Stimulated activated naive CD8-positive, alpha-beta T cell treated with anti-CD3 and anti-CD28 coated beads, Interleukin-15, Interleukin-2, amounts not matched to agents 100 ng/mL and 50 ng/mL, for 24 hours (primary cell): ENCODE results near the gene ADGRF1.
"Not testable (repeated sequence)": the region's sequence is repeated elsewhere in the genome, so short reads cannot be mapped to it uniquely, and the experiment has no call there.

ENCODE experiments used
- H3K27ac Mint-ChIP-seq: one replicate; pipeline ENCODE4 v1.8.0; 2021; ENCODE audit warnings: mild to moderate bottlenecking, mixed read lengths
- H3K27me3 Mint-ChIP-seq: one replicate; pipeline ENCODE4 v1.8.0; 2021; ENCODE audit warnings: mixed read lengths
- H3K36me3 Mint-ChIP-seq: one replicate; pipeline ENCODE4 v1.8.0; 2021; ENCODE audit warnings: low read depth, mixed read lengths
- H3K4me1 Mint-ChIP-seq: one replicate; pipeline ENCODE4 v1.8.0; 2021; ENCODE audit warnings: low read depth, mixed read lengths
- H3K4me3 Mint-ChIP-seq: one replicate; pipeline ENCODE4 v1.8.0; 2021; ENCODE audit warnings: mild to moderate bottlenecking, mixed read lengths
- H3K9me3 Mint-ChIP-seq: one replicate; pipeline ENCODE4 v1.8.0; 2021; ENCODE audit warnings: mixed read lengths

The ADGRF1 gene

GRCh38 chr6:47016261-47016660 is 25.9 kb downstream of the ADGRF1 start:
- peaks cover 14% of the 10 kb centered on the region for H3K9me3 Mint-ChIP-seq
- H3K27ac Mint-ChIP-seq: no peak overlapping the region
- H3K4me3 Mint-ChIP-seq: no peak overlapping the region
- no peaks in the 10 kb centered on the region for H3K36me3 Mint-ChIP-seq
- peaks cover 8% of the 10 kb centered on the region for H3K27me3 Mint-ChIP-seq
- H3K4me1 Mint-ChIP-seq: no peaks in the 10 kb centered on the region

- Mint-ChIP-seq H3K27me3 (peaks cover 5% of the 10 kb centered on the region), H3K4me1 (no peaks in the 10 kb centered on the region), H3K36me3 (no peaks in the 10 kb centered on the region), H3K4me3 (no peak overlapping the region), H3K27ac (no peak overlapping the region), H3K9me3 (peaks cover 14% of the 10 kb centered on the region)
Observed at GRCh38 chr6:47014401-47014800, 27.7 kb downstream of the ADGRF1 start.

GRCh38 chr6:47009583-47009982 is 32.5 kb downstream of the ADGRF1 start:
- peaks cover 14% of the 10 kb centered on the region for H3K9me3 Mint-ChIP-seq
- H3K27ac Mint-ChIP-seq: no peak overlapping the region
- H3K36me3 Mint-ChIP-seq: no peaks in the 10 kb centered on the region
- H3K4me1 Mint-ChIP-seq: no peaks in the 10 kb centered on the region
- H3K27me3 Mint-ChIP-seq: peaks cover under 1% of the 10 kb centered on the region
- no peak overlapping the region for H3K4me3 Mint-ChIP-seq

- H3K27ac Mint-ChIP-seq: no peak overlapping the region
- H3K27me3 Mint-ChIP-seq: peaks cover 8% of the 10 kb centered on the region
Observed at GRCh38 chr6:47008397-47008763, 33.8 kb downstream of the ADGRF1 start.

GRCh38 chr6:47007657-47008396 is 34.3 kb downstream of the ADGRF1 start:
- Mint-ChIP-seq H3K4me1 (no peaks in the 10 kb centered on the region), H3K9me3 (peaks cover 4% of the 10 kb centered on the region), H3K27me3 (peaks cover 10% of the 10 kb centered on the region), H3K4me3 (no peak overlapping the region), H3K36me3 (no peaks in the 10 kb centered on the region), H3K27ac (no peak overlapping the region)

More at GRCh38 chr6:47008397-47008763, 33.8 kb downstream of the ADGRF1 start:
- no peak overlapping the region for H3K4me3 Mint-ChIP-seq
- no peaks in the 10 kb centered on the region for H3K4me1 Mint-ChIP-seq
- H3K9me3 Mint-ChIP-seq: peaks cover 4% of the 10 kb centered on the region
- H3K36me3 Mint-ChIP-seq: no peaks in the 10 kb centered on the region

- no peaks in the 10 kb centered on the region for H3K36me3 Mint-ChIP-seq
- no peaks in the 10 kb centered on the region for H3K9me3 Mint-ChIP-seq
- H3K4me3 Mint-ChIP-seq: no peak overlapping the region
- no peak overlapping the region for H3K27ac Mint-ChIP-seq
- no peaks in the 10 kb centered on the region for H3K4me1 Mint-ChIP-seq
- peaks cover 13% of the 10 kb centered on the region for H3K27me3 Mint-ChIP-seq
Observed at GRCh38 chr6:47005486-47005885, 36.6 kb downstream of the ADGRF1 start.

GRCh38 chr6:47004463-47004862 is 37.7 kb downstream of the ADGRF1 start:
- H3K9me3 Mint-ChIP-seq: no peaks in the 10 kb centered on the region
- H3K4me3 Mint-ChIP-seq: no peak overlapping the region
- H3K4me1 Mint-ChIP-seq: no peaks in the 10 kb centered on the region
- peaks cover 13% of the 10 kb centered on the region for H3K27me3 Mint-ChIP-seq
- no peaks in the 10 kb centered on the region for H3K36me3 Mint-ChIP-seq
- no peak overlapping the region for H3K27ac Mint-ChIP-seq

GRCh38 chr6:47000842-47001241 is 41.3 kb downstream of the ADGRF1 start:
- H3K4me1 Mint-ChIP-seq: no peaks in the 10 kb centered on the region
- no peak overlapping the region for H3K4me3 Mint-ChIP-seq
- no peaks in the 10 kb centered on the region for H3K36me3 Mint-ChIP-seq
- no peaks in the 10 kb centered on the region for H3K9me3 Mint-ChIP-seq
- peaks cover 28% of the 10 kb centered on the region for H3K27me3 Mint-ChIP-seq
- no peak overlapping the region for H3K27ac Mint-ChIP-seq

GRCh38 chr6:46998436-46999017 is 43.6 kb downstream of the ADGRF1 start:
- H3K4me3 Mint-ChIP-seq: no peak overlapping the region
- no peaks in the 10 kb centered on the region for H3K4me1 Mint-ChIP-seq
- H3K27ac Mint-ChIP-seq: no peak overlapping the region
- no peaks in the 10 kb centered on the region for H3K36me3 Mint-ChIP-seq
- no peaks in the 10 kb centered on the region for H3K9me3 Mint-ChIP-seq
- H3K27me3 Mint-ChIP-seq: peaks cover 23% of the 10 kb centered on the region

GRCh38 chr6:46997646-46998045 is 44.5 kb downstream of the ADGRF1 start:
- Mint-ChIP-seq H3K4me1 (no peaks in the 10 kb centered on the region), H3K36me3 (no peaks in the 10 kb centered on the region), H3K4me3 (no peak overlapping the region), H3K27me3 (peaks cover 20% of the 10 kb centered on the region), H3K27ac (no peak overlapping the region), H3K9me3 (no peaks in the 10 kb centered on the region)

GRCh38 chr6:46996860-46997641 is 45.1 kb downstream of the ADGRF1 start:
- H3K9me3 Mint-ChIP-seq: no peaks in the 10 kb centered on the region
- no peaks in the 10 kb centered on the region for H3K4me1 Mint-ChIP-seq
- no peak overlapping the region for H3K4me3 Mint-ChIP-seq
- peaks cover 23% of the 10 kb centered on the region for H3K27me3 Mint-ChIP-seq
- no peaks in the 10 kb centered on the region for H3K36me3 Mint-ChIP-seq
- H3K27ac Mint-ChIP-seq: no peak overlapping the region

GRCh38 chr6:46994933-46995332 is 47.2 kb downstream of the ADGRF1 start:
- Mint-ChIP-seq H3K9me3 (no peaks in the 10 kb centered on the region), H3K27ac (no peak overlapping the region), H3K4me1 (no peaks in the 10 kb centered on the region), H3K4me3 (no peak overlapping the region), H3K36me3 (no peaks in the 10 kb centered on the region), H3K27me3 (peaks cover 32% of the 10 kb centered on the region)

GRCh38 chr6:46993846-46994245 is 48.3 kb downstream of the ADGRF1 start:
- Mint-ChIP-seq H3K4me3 (no peak overlapping the region), H3K36me3 (no peaks in the 10 kb centered on the region), H3K9me3 (no peaks in the 10 kb centered on the region), H3K4me1 (no peaks in the 10 kb centered on the region), H3K27ac (no peak overlapping the region), H3K27me3 (peaks cover 34% of the 10 kb centered on the region)

GRCh38 chr6:46992391-46992790 is 49.7 kb downstream of the ADGRF1 start:
- H3K27ac Mint-ChIP-seq, H3K36me3 Mint-ChIP-seq, H3K9me3 Mint-ChIP-seq, H3K4me3 Mint-ChIP-seq, H3K4me1 Mint-ChIP-seq: not testable (repeated sequence)
- H3K27me3 Mint-ChIP-seq: peaks cover 31% of the 10 kb centered on the region

- not testable (repeated sequence) for H3K4me3 Mint-ChIP-seq, H3K9me3 Mint-ChIP-seq, H3K27ac Mint-ChIP-seq, H3K36me3 Mint-ChIP-seq, H3K4me1 Mint-ChIP-seq
- H3K27me3 Mint-ChIP-seq: peaks cover 22% of the 10 kb centered on the region
Observed at GRCh38 chr6:46990818-46991510, 51.2 kb downstream of the ADGRF1 start.
